Astrocyte of the spinal cord (primary cell): ENCODE measurements around the gene IFNA16.
"Not testable (repeated sequence)": the region's sequence is repeated elsewhere in the genome, so short reads cannot be mapped to it uniquely, and the experiment has no call there.

ENCODE experiments used
- DNase-seq: peaks from one replicate; pipeline ENCODE4 v3.0.0; 2011; ENCODE audit warnings: low read depth, low spot score
- H3K4me3 ChIP-seq: 2 replicates; pipeline ENCODE4 v1.5.1; 2011; ENCODE audit warnings: low read depth, mild to moderate bottlenecking, low read length, moderate library complexity
- CTCF ChIP-seq: IDR thresholded peaks from 2 replicates; pipeline ENCODE4 v1.5.1; 2012; ENCODE audit warnings: low read depth, mild to moderate bottlenecking, low read length, inconsistent platforms
- in situ Hi-C: cut with HindIII; loops from 2 replicates; pipeline ENCODE4 v1.10.0; 2017; ENCODE audit warnings: low sequenced_read_pairs

Gene IFNA16

GRCh38 chr9:21182810-21183736 is 34.0 kb downstream of the IFNA16 start:
- peak; percentile 1 for DNase-seq
- H3K4me3 ChIP-seq, in situ Hi-C loops: not testable (repeated sequence)
- TF ChIP-seq CTCF, result peak; percentile 54

GRCh38 chr9:21174671-21175070 is 42.4 kb downstream of the IFNA16 start:
- DNase-seq, result peak; percentile 8
- in situ Hi-C loops, result no loop called here
- no peak for TF ChIP-seq CTCF
- no peak overlapping the region for H3K4me3 ChIP-seq

- DNase-seq, result no peak
- H3K4me3 ChIP-seq, result no peak overlapping the region
- in situ Hi-C loops, result no loop called here
- TF ChIP-seq CTCF, result no peak
Observed at GRCh38 chr9:21172156-21172555, 45.0 kb downstream of the IFNA16 start.

GRCh38 chr9:21171351-21171750 is 45.8 kb downstream of the IFNA16 start:
- no peak overlapping the region for H3K4me3 ChIP-seq
- in situ Hi-C loops, result no loop called here
- DNase-seq, result no peak
- no peak for TF ChIP-seq CTCF

GRCh38 chr9:21166560-21166959 is 50.6 kb downstream of the IFNA16 start, which contains the start of gene IFNA21:
TSS of gene IFNA21 (minus strand) at chr9:21166660. CDS start at chr9:21166612, 48 bp downstream.
- DNase-seq, H3K4me3 ChIP-seq, in situ Hi-C loops: not testable (repeated sequence)
